GM23338 (cell line): ENCODE data around the gene UST. TPM values are rescaled to one million over a fixed set of nuclear protein-coding genes. Genes with fewer than 3 reads are reported as not detected.
A peak's percentile ranks its signal among the peaks of the same experiment; 100 is the strongest.
"Not testable (repeated sequence)": the region's sequence is repeated elsewhere in the genome, so short reads cannot be mapped to it uniquely, and the experiment has no call there.

ENCODE experiments used
- ATAC-seq: fragments of 200-7000 bp; cut with Tn5 transposase; 3 replicates; pipeline ENCODE4 v1.9.1; 2020
- DNase-seq: peaks from one replicate; pipeline ENCODE4 v3.0.0-alpha.2; 2015; ENCODE audit warnings: low spot score
- H2AFZ ChIP-seq: fragments of 200-600 bp; sonication (generic); 2 replicates; pipeline ENCODE4 v1.8.0; 2016; ENCODE audit warnings: antibody characterized with exemption, mild to moderate bottlenecking, moderate library complexity
- H3F3A ChIP-seq: fragments of 200-600 bp; sonication (generic); replicated peaks from 2 replicates; pipeline ENCODE4 v1.8.0; 2017; ENCODE audit warnings: antibody characterized with exemption, mixed run types, low read depth
- H3K27ac ChIP-seq: fragments of 200-600 bp; sonication (generic); 2 replicates; pipeline ENCODE4 v1.6.1; 2016; ENCODE audit warnings: low read depth
- H3K27me3 ChIP-seq: fragments of 200-600 bp; sonication (generic); 2 replicates; pipeline ENCODE4 v1.8.0; 2016; ENCODE audit warnings: mild to moderate bottlenecking, mixed run types, moderate library complexity; ENCODE audit not compliant: insufficient read depth
- H3K36me3 ChIP-seq: fragments of 200-600 bp; sonication (generic); 2 replicates; pipeline ENCODE4 v1.8.0; 2016; ENCODE audit warnings: mild to moderate bottlenecking; ENCODE audit not compliant: insufficient read depth
- H3K4me1 ChIP-seq: fragments of 200-600 bp; sonication (generic); 2 replicates; pipeline ENCODE4 v1.8.0; 2016; ENCODE audit warnings: mild to moderate bottlenecking, moderate library complexity; ENCODE audit not compliant: insufficient read depth
- H3K4me2 ChIP-seq: fragments of 200-600 bp; sonication (generic); 2 replicates; pipeline ENCODE4 v1.7.1; 2017; ENCODE audit warnings: mixed run types
- H3K4me3 ChIP-seq: fragments of 200-600 bp; sonication (generic); 2 replicates; pipeline ENCODE4 v1.6.1; 2016; ENCODE audit warnings: mixed run types
- H3K79me2 ChIP-seq: fragments of 200-600 bp; sonication (generic); replicated peaks from 2 replicates; pipeline ENCODE4 v1.8.0; 2017; ENCODE audit warnings: mild to moderate bottlenecking; ENCODE audit not compliant: insufficient read depth
- H3K9me2 ChIP-seq: fragments of 200-600 bp; sonication (generic); 2 replicates; pipeline ENCODE4 v1.8.0; 2017; ENCODE audit not compliant: insufficient read depth
- H4K20me1 ChIP-seq: fragments of 200-600 bp; sonication (generic); replicated peaks from 2 replicates; pipeline ENCODE4 v1.8.0; 2017; ENCODE audit warnings: mild to moderate bottlenecking; ENCODE audit not compliant: insufficient read depth
- H3K27ac Mint-ChIP-seq: 2 replicates; pipeline ENCODE4 v1.8.0; 2020; ENCODE audit warnings: inconsistent platforms, mild to moderate bottlenecking, moderate library complexity, mixed read lengths
- H3K27me3 Mint-ChIP-seq: 3 replicates; pipeline ENCODE4 v1.8.0; 2022; ENCODE audit warnings: low read depth, mild to moderate bottlenecking, moderate library complexity, mixed read lengths, inconsistent platforms; ENCODE audit not compliant: insufficient read depth, poor library complexity
- H3K36me3 Mint-ChIP-seq: 3 replicates; pipeline ENCODE4 v1.8.0; 2021; ENCODE audit warnings: low read depth, mild to moderate bottlenecking, inconsistent platforms, moderate library complexity, mixed read lengths
- H3K4me1 Mint-ChIP-seq: 3 replicates; pipeline ENCODE4 v1.8.0; 2020; ENCODE audit warnings: mild to moderate bottlenecking, inconsistent platforms, mixed read lengths
- H3K4me3 Mint-ChIP-seq: 3 replicates; pipeline ENCODE4 v1.8.0; 2021; ENCODE audit warnings: moderate library complexity, mild to moderate bottlenecking, inconsistent platforms, mixed read lengths
- H3K9me3 Mint-ChIP-seq: 3 replicates; pipeline ENCODE4 v1.8.0; 2020; ENCODE audit warnings: moderate library complexity, mild to moderate bottlenecking, inconsistent platforms, mixed read lengths
- CTCF ChIP-seq, 2 experiments: fragments of 200-600 bp in 1 of 2; sonication (generic) in 1 of 2; conservative IDR thresholded peaks; 2 replicates each; pipeline versions ENCODE4 v1.5.1 to v1.6.1; 2016 to 2017; ENCODE audit warnings: antibody characterized with exemption in 2 of 2, low read depth in 2 of 2, mild to moderate bottlenecking in 2 of 2, moderate library complexity in 1 of 2
- EZH2 ChIP-seq: fragments of 200-600 bp; sonication (generic); IDR thresholded peaks from one replicate; pipeline ENCODE4 v1.8.0; 2017; ENCODE audit warnings: antibody characterized with exemption, mild to moderate bottlenecking, low read depth; ENCODE audit not compliant: unreplicated experiment
- POLR2AphosphoS5 ChIP-seq: IDR thresholded peaks from 2 replicates; pipeline ENCODE4 v1.6.1; 2016; ENCODE audit warnings: antibody characterized with exemption, low read depth
- REST ChIP-seq: IDR thresholded peaks from one replicate; pipeline ENCODE4 v1.6.1; 2018; ENCODE audit warnings: antibody characterized with exemption; ENCODE audit not compliant: unreplicated experiment
- polyA plus RNA-seq: library from polyadenylated mRNA; unstranded; fragments of >200 nt; fragmentation: Nextera tagmentation; extraction: Ambion mirVana; gene quantifications from 2 replicates; pipeline ENCODE4 v1.2.1, GENCODE V29; 2016
- total RNA-seq: library from RNA; depleted of rRNA; stranded (reverse); fragments of >200 nt; shearing (Covaris generic); gene quantifications from 2 replicates; pipeline ENCODE4 v1.2.3, GENCODE V29; 2014
- TF ChIP-seq, protein P1 (sequence below): fragments of 250-450 bp; sonication (Bioruptor Pico); IDR thresholded peaks from 2 replicates; pipeline ENCODE4 v1.5.0; 2020; ENCODE audit warnings: mild to moderate bottlenecking, moderate library complexity

UST gene
- total and polyA plus RNA-seq, 2 experiments from 2014 or later = 12.6 to 33.0 TPM

DNA sequence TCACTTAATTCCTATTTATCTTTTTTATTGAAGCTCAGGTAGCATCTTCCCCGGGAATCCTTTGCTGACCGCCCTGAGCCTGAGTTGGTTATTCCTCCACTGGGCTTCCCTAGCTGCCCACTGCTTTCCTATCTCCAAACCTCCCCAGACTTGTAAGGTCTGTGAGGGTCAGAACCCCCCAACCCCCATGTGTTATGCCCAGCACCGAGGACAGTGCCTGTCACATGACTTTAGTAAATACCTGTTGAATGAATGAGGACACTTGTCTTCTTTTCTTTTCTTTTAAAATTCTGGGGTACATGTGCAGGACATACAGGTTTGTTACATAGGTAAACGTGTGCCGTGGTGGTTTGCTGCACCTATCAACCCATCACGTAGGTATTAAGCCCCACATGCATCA, 105.9 kb downstream of the UST start:
- H3K9me3 Mint-ChIP-seq = no peaks in the 10 kb centered on the region
- no peak overlapping the region for H3K4me3 Mint-ChIP-seq
- TF ChIP-seq REST (peak; percentile 54), EZH2 (no peak), POLR2AphosphoS5 (no peak)
- Histone ChIP-seq H3K27ac (peak overlapping the region; percentile 64; the same call in 1 of the 2 replicates), H3K4me1 (peaks cover 37% of the 10 kb centered on the region), H3K4me3 (no peak overlapping the region), H3K79me2 (peaks cover 97% of the 10 kb centered on the region), H3F3A (no peaks in the 10 kb centered on the region), H3K4me2 (no peak overlapping the region), H2AFZ (no peak overlapping the region), H3K27me3 (no peaks in the 10 kb centered on the region), H3K36me3 (no peaks in the 10 kb centered on the region), H4K20me1 (peaks cover 20% of the 10 kb centered on the region), H3K9me2 (no peaks in the 10 kb centered on the region)
- H3K27ac Mint-ChIP-seq = peak overlapping the region; percentile 74; the same call in 1 of the 2 replicates
- ATAC-seq = no peak
- H3K27me3 Mint-ChIP-seq = peaks cover 10% of the 10 kb centered on the region
- H3K4me1 Mint-ChIP-seq = peaks cover 59% of the 10 kb centered on the region
- H3K36me3 Mint-ChIP-seq = peaks cover 6% of the 10 kb centered on the region; the same call in 2 of the 3 replicates
- no peak for DNase-seq

- H2AFZ ChIP-seq, H3K36me3 ChIP-seq, H3K27ac Mint-ChIP-seq, H3K27me3 Mint-ChIP-seq, H3K4me2 ChIP-seq, H3K9me2 ChIP-seq, H3F3A ChIP-seq, ATAC-seq, H3K27me3 ChIP-seq, H3K4me3 Mint-ChIP-seq, H3K4me3 ChIP-seq, H3K27ac ChIP-seq, H3K9me3 Mint-ChIP-seq, DNase-seq: not testable (repeated sequence)
- Histone ChIP-seq H4K20me1 (peaks cover 20% of the 10 kb centered on the region), H3K4me1 (peaks cover 37% of the 10 kb centered on the region), H3K79me2 (peaks cover 97% of the 10 kb centered on the region)
- Mint-ChIP-seq H3K4me1 (peaks cover 56% of the 10 kb centered on the region), H3K36me3 (peaks cover 11% of the 10 kb centered on the region; the same call in 2 of the 3 replicates)
Measured at GRCh38 chr6:148853113-148853512, 106.3 kb downstream of the UST start.

- H3K4me1 Mint-ChIP-seq = peaks cover 53% of the 10 kb centered on the region
- peaks cover 97% of the 10 kb centered on the region for H3K79me2 ChIP-seq
- DNase-seq = no peak
- no peaks in the 10 kb centered on the region for H3K9me3 Mint-ChIP-seq
- no peaks in the 10 kb centered on the region for H3F3A ChIP-seq
- H3K36me3 Mint-ChIP-seq = peaks cover 17% of the 10 kb centered on the region; the same call in 2 of the 3 replicates
- H4K20me1 ChIP-seq = peaks cover 20% of the 10 kb centered on the region
- H3K4me2 ChIP-seq = peak overlapping the region; percentile 51
- H3K36me3 ChIP-seq = no peaks in the 10 kb centered on the region
- no peak overlapping the region for H3K27ac Mint-ChIP-seq
- H3K4me3 Mint-ChIP-seq = no peak overlapping the region
- no peak for ATAC-seq
- H3K9me2 ChIP-seq = no peaks in the 10 kb centered on the region
- no peak overlapping the region for H2AFZ ChIP-seq
- peaks cover 6% of the 10 kb centered on the region for H3K27me3 Mint-ChIP-seq
- H3K4me1 ChIP-seq = peaks cover 37% of the 10 kb centered on the region
- H3K27ac ChIP-seq = no peak overlapping the region
- 0 out of 2 replicates have a peak overlapping the region, but pooled peaks have one; percentile 0 for H3K4me3 ChIP-seq
- no peaks in the 10 kb centered on the region for H3K27me3 ChIP-seq
- TF ChIP-seq CTCF (conservative IDR thresholded peaks at IDR 0.05; ENCODE audit: low read depth in 2 of 2) = no peak
- TF ChIP-seq, protein P1, sequence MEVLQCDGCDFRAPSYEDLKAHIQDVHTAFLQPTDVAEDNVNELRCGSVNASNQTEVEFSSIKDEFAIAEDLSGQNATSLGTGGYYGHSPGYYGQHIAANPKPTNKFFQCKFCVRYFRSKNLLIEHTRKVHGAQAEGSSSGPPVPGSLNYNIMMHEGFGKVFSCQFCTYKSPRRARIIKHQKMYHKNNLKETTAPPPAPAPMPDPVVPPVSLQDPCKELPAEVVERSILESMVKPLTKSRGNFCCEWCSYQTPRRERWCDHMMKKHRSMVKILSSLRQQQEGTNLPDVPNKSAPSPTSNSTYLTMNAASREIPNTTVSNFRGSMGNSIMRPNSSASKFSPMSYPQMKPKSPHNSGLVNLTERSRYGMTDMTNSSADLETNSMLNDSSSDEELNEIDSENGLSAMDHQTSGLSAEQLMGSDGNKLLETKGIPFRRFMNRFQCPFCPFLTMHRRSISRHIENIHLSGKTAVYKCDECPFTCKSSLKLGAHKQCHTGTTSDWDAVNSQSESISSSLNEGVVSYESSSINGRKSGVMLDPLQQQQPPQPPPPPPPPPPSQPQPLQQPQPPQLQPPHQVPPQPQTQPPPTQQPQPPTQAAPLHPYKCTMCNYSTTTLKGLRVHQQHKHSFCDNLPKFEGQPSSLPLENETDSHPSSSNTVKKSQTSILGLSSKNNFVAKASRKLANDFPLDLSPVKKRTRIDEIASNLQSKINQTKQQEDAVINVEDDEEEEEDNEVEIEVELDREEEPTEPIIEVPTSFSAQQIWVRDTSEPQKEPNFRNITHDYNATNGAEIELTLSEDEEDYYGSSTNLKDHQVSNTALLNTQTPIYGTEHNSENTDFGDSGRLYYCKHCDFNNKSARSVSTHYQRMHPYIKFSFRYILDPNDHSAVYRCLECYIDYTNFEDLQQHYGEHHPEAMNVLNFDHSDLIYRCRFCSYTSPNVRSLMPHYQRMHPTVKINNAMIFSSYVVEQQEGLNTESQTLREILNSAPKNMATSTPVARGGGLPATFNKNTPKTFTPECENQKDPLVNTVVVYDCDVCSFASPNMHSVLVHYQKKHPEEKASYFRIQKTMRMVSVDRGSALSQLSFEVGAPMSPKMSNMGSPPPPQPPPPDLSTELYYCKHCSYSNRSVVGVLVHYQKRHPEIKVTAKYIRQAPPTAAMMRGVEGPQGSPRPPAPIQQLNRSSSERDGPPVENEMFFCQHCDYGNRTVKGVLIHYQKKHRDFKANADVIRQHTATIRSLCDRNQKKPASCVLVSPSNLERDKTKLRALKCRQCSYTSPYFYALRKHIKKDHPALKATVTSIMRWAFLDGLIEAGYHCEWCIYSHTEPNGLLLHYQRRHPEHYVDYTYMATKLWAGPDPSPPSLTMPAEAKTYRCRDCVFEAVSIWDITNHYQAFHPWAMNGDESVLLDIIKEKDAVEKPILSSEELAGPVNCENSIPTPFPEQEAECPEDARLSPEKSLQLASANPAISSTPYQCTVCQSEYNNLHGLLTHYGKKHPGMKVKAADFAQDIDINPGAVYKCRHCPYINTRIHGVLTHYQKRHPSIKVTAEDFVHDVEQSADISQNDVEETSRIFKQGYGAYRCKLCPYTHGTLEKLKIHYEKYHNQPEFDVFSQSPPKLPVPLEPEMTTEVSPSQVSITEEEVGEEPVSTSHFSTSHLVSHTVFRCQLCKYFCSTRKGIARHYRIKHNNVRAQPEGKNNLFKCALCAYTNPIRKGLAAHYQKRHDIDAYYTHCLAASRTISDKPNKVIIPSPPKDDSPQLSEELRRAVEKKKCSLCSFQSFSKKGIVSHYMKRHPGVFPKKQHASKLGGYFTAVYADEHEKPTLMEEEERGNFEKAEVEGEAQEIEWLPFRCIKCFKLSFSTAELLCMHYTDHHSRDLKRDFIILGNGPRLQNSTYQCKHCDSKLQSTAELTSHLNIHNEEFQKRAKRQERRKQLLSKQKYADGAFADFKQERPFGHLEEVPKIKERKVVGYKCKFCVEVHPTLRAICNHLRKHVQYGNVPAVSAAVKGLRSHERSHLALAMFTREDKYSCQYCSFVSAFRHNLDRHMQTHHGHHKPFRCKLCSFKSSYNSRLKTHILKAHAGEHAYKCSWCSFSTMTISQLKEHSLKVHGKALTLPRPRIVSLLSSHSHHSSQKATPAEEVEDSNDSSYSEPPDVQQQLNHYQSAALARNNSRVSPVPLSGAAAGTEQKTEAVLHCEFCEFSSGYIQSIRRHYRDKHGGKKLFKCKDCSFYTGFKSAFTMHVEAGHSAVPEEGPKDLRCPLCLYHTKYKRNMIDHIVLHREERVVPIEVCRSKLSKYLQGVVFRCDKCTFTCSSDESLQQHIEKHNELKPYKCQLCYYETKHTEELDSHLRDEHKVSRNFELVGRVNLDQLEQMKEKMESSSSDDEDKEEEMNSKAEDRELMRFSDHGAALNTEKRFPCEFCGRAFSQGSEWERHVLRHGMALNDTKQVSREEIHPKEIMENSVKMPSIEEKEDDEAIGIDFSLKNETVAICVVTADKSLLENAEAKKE (CRISPR knock-in tag) = no peak
Measured at GRCh38 chr6:148854096-148854495, 107.3 kb downstream of the UST start.
